LoVo (cell line): ENCODE results near the gene TRPM3.
"Not testable (repeated sequence)": the region's sequence is repeated elsewhere in the genome, so short reads cannot be mapped to it uniquely, and the experiment has no call there.

ENCODE experiments used
- DNase-seq: peaks from one replicate; pipeline ENCODE4 v3.0.0-alpha.2; 2016; ENCODE audit warnings: low spot score

The TRPM3 gene

DNA sequence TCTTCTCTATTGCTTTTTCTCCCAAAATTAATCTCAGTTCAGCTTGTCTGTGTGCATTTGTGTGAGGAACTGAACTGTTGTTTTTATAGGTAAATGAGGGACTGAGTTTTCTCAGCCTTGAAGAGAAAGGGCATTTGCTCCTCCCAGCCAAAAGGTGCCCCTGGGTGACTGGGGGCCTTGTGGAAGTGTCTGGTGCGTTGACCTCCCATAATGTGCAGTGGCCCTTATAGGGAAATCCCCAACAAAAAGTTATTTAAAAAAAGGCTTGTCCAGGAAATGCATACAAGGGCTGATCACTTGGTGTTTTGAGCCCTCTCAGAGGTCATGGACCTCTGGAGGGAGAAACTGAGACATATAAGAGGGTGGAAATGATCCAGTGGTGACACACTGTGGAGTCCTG lies 467.3 kb downstream of the TRPM3 start:
- no peak for DNase-seq

DNA sequence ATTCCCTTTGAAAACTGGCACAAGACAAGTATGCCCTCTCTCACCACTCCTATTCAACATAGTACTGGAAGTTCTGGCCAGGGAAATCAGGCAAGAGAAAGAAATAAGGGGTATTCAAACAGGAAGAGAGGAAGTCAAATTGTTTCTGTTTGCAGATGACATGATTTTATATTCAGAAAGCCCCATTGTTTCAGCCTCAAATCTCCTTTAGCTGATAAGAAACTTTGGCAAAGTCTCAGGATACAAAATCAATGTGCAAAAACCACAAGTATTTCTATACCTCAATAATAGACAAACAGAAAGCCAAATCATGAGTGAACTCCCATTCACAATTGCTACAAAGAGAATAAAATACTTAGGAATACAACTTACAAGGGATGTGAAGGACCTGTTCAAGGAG lies 476.8 kb downstream of the TRPM3 start:
- DNase-seq = not testable (repeated sequence)

DNA sequence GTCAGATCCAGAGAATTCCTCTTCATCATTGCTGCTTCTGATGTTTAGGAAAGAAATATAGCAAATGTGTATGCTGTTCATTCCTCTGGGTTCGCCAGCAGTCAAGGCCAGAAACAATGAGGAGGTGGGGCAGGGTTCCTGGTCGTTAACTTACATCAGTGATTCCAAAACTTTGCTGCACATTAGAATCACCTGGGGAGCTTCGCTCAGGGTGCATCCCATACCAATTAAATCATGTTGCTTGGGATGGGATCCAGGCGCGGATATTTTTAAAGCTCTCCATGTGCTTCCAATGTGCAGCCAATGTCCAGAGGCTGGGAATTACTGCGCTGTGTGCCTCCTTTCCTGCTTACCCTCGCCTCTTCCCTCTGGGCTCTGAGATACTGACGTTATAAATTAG lies 479.1 kb downstream of the TRPM3 start:
- no peak for DNase-seq

DNA sequence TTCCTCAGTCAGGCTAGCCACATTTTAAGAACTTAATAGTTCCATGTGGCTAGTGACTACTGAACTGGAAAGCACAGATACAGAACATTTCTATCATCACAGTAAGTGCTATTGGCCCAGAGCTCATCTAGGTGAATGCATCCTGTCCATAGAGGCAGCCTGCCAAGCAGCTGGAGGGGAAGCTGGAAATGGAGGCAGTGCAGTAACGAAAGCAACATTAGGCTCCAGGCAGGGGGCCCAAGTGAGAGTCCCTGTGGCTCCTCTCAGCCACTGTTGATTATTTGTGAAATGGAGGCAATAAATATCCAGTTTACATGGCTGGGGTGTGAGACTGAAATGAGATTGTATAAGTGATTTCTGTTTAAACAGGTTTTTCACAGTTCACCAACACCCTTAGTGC lies 479.8 kb downstream of the TRPM3 start:
- DNase-seq = no peak

DNA sequence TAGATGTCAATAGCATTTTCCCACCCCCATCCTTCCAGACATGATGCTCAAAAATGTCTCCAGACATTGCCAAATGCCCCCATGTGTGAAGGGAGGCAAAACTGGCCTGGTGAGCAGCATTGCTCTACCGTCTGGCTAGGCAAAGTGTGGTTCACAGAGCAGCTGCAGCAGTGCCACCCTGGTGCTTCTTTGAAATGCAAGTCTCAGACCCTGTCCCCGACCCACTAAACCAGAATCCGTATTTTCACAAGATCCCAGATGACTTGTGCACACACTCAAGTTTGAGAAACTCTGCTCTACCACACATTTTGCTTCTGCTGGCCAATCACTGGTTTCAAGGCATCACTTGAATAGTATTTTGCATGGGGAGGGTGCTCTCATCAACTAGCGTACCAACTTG lies 480.4 kb downstream of the TRPM3 start:
- DNase-seq = no peak

DNA sequence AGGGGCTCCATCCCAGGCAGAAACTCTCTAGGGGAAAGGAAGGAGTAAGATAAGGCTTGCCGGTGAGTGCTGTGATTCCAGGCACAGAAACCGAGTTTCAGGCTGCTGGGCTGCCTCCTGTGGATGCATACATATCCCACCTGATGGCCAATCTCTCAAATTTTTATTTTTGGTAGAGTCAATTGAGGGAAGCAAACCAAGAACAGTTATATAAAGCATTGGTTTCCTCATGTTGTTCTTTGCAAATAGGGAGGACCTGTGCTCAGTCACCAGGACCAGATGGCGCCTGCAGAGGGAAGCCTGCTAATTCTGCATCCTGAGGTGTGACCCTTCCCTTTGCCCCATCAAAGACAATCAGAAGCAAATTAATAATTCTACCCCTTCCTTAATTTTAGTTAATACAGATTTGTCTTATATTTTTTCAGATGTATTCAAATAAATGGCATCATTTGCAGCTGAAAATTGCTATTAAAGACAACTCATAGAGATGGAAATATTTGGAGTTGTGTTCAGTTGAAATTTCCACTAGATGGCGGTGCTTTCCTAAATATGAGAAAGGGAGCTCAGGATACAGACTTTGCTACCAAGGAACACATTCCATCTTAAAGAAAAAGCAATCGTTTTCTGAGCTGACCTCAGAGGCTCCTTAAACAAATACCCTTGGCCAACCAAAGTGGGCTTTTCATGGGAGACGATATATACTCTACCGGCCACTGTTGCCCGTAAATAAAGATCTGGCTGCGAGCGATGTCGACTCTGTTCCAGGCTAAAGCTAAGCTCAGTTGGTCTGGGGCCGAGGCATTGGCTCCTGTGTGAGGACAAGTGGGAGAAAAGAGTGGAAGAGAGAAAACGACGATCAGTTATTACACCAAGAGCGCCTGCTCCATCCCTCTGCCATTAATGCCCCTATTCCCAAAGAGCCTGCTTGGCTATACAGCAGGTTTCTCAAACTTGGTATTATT lies 481.3 kb downstream of the TRPM3 start:
- DNase-seq = peak; percentile 41

DNA sequence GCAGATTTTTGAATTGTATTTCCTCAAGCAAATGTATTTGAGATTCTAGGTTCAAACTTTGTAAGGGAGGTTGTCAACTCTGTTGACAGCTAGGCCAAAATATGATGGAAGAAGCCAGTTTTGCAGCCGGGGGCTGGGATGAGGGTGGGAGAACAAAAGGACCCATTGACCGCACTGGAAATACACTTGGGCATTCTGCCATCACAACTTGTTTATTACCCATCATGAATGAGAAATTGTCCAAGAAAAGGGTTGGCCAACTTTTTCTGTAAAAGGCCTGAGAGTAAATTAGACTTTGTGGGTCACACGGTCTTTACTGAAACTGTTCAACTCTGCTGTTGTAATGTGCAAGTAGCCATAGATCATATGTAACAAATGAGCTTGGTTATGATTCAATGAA lies 485.6 kb downstream of the TRPM3 start:
- DNase-seq = no peak

DNA sequence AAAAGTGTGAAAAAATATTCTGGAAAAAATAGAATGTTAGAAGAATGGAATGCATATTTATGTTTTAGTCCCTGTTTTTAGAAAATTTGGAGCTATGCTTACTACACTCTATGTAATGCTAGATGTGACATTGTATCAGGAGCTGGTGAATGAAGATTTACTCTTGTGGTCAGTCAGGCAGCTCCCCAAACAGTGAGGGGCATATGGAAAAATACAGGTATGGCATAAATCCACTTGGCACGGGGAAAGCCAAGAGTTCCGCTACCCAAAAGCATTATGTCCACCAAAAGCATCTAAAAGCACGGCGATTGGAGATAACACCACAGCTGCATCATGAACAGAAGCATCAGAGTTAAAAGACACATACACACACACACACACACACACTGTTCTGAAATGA lies 486.7 kb downstream of the TRPM3 start:
- no peak for DNase-seq

DNA sequence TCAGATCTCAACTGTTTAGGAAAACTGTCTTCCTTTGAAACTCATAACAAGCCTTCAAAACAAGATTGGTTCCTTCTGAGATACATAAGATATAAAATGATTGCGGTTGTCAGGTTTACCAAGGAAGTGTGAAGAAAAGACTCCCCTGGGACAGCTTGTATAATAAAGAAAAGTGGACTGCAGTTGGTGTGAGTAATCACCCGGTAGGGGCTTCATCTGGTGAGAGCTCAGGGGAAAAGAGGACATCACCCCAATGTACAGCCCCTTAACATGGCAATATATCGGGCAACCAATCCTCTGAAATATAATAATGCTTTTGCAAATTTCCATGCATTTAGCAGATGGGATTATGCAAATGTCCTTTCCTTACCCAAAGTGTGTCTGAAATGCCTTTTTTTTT lies 490.4 kb downstream of the TRPM3 start:
- no peak for DNase-seq

DNA sequence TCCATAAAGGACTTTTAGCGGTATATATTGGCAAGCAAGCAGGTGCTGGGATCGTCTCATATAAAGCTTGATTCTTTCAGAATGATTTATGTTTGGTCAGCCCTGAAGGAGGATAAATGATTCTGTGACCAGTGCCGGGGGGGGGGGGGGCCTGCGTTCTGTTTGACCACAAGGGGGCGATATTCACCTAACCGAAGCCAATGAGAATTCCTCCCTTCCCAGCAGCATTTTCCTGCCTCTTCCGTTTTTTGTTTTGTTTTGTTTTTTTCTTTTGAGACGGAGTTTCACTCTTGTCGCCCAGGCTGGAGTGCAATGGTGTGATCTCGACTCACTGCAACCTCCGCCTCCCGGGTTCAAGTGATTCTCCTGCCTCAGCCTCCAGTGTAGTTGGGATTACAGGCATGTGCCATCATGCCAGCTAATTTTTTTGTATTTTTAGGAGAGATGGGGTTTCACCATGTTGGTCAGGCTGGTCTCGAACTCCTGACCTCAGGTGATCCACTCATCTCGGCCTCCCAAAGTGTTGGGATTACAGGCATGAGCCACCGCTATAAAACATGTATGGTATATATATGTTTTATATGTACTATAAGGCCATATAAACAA lies 492.2 kb downstream of the TRPM3 start:
- not testable (repeated sequence) for DNase-seq

DNA sequence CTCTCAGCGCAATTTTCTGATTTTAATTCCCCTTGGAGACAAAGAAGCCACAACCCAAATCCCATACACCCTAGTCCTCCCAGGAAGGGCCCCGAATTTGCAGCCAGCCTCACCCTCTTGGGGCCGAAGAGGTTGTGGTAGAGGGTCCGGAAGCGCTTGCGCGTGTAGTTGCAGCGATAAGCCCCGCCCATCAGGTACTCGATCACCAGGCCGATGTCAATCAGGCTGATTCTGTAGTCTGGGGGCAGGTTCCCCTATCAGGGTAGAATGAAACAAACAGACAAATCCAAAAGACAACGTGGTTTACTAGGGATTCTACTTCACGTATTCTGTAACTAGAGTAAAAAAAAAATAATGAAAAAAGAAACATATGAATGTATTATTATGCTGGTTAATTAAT lies 496.3 kb downstream of the TRPM3 start:
- DNase-seq = no peak

DNA sequence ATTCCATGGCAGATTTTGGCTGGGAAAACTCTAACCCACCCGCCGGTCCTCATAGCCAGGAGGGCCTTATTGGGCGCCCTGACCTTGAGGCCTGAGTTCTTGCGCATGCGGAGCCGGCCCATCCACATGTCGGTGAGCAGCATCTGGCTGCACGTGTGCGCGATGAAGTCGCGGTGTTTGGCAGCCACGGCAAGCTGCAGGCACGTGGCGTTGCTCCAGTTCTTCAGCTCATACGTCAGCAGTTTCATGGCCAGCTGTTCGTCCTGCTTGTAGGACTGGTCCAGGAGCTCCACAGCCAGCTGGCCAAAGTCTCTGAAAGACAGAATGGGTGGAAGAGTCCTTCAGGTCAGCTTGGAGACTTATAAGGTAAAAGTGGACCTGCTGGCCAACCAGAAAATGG lies 502.6 kb downstream of the TRPM3 start:
- no peak for DNase-seq

DNA sequence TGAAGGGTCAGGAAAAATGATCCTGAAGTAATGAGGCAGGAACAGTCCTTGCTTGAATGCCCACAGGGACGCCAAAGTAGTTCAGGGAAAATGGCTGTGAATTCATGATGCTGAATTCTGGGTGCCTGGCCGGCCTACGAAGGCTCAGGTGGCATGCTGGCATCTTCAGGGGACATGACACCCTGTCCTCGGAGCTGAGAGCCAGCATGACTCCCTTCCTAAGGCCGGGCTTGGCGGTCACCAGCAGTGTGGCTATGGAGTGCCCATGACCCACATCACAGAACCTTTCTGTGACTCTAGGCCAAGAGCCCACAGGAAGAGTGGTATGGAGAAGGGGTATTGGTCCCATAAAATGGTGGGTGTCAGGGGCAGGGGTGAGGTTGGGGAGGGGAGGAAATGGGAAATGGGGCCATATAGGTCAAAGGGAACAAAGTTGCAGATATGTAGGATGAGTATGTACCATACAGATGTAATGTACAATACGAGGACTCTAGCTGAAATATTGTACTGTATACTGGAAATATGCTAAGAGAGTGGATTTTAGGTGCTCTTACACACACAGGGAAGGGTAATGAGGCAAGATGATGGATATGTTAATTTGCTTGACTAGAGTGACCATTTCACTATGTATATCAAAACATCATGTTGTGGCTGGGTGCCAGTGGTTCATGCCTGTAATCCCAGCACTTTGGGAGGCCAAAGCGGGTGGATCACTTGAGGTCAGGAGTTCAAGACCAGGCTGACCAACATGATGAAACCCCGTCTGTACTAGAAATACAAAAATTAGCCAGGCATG lies 504.2 kb downstream of the TRPM3 start:
- no peak for DNase-seq

DNA sequence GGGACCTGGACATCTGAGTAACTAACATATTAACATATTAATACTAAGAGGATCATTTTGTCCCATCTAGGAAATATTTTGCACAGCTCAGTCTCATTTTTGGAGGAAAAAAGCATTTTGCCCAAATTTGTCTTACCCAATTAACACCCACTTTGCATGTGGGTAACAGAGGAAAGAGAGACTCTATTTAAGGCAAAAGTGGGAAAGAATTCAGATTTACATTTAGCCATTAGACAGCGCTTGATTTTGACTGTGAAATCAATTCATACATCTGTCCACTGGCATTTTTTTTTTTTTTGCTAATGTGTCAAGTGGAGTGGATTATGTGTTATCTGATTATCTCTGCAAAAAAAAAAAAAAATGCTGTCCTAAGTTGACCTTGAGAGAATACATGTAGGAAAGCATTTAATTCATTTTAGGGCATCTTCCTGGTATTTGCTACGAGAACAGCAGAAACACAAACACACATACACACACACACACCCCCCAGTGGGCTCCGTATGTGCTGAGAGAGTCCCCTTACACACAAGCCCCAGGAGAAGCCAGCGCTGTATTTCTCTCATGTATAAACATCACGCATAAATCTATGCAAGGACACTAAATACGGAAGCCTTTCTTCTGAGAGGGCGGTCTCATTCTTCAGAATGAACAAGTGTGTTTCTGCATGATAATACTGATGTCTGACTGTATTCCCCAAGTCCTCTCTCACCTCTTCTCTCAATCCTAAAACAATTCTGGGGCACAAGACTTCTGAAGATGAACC lies 505.0 kb downstream of the TRPM3 start:
- DNase-seq = no peak

DNA sequence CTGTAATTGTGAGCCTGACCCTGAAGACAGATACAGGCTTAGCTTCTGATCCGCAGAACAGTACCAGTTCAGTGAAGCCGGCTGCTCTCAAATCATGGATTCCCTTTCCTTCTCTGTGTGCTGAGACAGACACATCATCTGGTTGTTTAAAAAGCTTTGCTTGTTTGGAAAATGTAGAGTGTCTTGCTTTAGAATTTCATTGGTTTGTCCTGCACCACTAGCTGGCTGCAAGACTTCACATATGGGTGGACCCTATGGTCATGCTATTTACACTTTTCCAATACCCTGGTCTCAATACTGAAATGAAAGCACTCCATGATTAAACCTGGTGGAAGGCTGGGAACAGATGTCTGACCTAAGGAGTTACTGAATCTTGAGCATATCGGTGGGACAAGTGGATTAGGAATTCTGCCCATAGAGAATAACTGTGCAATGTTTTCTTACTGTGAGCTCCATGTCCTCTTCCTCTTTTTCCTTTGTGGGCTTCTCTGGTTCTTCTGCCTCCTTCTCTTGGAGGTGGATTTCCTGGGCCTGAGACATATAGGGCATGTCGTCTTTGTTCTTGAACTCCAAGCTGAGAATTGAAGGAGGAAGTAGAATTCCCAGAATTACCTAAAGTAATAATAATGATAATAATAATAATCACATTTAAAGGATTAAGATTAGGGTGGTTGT lies 505.8 kb downstream of the TRPM3 start:
- no peak for DNase-seq

DNA sequence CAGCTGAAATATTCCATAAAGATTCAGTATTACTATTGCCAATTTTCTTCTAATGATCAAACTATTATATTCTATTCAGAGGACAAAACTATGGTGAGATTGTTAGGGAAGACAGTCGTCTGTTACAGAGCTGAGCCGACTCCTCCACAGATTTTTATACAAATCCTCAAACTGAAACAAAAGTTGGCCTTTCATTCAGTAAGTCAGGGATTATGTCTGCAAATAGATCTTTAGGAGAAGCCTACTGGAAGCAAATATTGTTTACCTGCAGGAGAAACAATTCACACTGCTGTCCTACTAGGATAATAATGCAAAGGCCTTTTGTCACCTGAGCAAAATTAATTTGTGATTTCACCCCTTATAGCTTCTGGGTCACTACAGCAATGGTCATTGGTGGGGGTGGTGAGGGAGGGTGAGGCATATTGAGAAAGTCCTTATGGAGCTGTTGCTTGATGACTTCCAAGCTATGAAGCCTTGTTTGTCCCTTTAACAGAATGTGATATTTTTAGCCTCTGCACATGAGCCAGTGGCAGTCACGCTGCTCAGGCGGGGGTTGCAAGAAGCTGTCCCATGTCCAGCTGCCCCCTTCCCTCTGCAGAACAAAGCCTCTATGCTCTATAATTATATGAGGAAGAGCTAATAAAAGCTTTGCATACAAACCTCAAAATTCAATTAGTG lies 506.5 kb downstream of the TRPM3 start:
- DNase-seq = no peak

DNA sequence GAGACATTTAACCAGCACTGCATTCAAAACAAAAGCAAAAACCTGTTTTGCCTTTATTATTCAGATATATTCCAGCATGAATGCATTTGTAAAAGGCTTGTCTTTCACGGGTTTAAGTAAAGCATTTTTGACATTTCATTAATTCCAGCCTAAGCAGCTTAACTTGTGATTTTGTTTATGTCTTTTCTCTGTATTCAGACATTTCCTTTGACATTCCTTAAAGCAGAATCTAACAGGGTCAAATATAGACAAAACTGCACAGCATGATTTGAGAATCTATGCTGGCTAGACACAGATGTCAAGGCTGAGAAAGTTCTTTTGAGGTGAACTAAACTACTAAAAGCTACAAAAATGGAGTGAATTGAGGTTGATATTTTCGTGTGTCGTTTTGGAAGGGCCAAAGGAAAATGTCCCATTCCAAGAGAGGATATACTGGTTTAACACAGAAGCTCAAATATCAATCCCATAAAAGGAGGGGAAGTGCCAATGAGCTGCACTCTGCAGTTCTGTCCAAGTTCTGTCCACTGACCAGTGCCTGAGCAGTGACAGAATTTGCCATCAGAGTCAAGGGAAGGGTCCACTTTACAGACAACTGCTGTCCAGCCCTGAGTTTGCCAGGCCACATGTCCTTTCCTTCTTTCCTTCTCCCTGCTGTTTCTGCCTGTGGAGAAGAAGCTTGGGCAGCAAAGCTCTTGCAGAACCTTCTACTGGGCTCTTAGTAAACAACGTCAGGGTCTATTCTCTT lies 508.2 kb downstream of the TRPM3 start:
- DNase-seq = no peak

DNA sequence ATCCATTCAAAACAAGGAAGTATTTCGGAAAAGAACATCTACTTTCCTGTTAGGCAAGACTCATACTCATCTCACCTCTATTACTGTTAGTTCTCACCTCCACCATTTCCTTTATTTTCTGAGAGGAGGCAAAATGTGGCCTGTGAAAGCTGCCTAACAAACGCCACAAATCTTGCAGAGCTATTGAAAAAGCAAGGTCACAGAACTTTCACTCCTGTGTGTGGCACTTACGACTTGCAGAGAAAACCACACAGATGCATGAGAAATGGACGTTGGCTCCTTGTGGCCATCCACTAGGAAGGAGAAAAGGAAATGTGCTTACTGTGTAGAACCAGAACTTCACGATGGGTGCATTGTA lies 511.2 kb downstream of the TRPM3 start:
- no peak for DNase-seq

DNA sequence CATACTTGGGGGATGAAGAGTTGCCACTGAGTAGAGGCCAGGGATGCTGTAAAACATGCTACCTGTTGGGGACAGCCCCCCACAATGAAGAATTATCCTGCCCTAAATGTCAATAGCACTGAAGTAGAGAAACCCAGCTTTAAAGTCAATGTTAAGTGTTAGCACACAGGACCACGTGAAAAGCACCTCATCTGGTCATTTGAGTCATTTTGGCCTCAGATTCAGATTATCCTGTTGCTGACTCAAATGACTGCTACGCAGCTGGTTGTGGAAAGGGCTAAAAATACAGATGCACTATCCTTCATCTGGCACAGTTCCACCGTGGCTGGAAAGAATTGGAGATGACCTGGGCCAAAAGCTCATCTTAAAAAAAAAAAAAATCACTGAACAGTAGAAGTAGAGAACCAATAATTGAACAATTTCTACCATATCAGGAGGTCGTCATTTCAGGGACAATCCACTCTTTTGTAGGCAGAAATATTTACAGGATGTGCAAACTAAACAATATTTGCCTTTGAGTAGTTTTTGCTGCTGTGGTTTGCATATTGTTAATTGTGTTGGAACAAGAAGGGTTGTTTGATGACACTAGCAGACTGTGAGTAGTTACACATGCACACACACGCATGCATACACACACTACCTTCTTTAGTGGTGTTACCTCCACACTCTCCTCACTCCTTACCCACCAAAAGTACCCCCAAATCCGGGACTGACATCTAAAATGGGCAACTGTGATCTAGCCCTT lies 511.7 kb downstream of the TRPM3 start:
- DNase-seq = no peak

DNA sequence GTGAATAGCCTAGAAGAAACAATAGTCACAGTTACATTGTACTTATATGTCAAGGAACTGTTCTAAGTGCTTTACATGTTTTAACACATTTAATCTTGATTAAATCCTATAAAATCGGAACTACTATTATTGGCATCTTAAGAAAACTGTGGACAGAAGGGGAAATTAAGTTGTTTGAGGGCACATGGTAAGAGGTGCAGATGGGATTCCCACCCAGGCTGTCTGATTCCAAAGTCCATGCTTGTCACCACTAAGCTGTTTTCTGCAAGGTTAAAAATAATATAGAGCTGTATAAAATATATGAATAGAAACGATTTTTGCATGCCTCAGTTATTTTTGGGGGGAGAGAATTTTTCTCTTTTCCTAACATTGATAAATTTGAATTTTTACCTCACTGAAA lies 512.4 kb downstream of the TRPM3 start:
- no peak for DNase-seq
